HEK293 (cell line): ENCODE results near the gene MAN2A2.

Source experiments
- RBAK ChIP-seq: fragments of 450-650 bp; formaldehyde crosslinking; IDR thresholded peaks from 2 replicates; pipeline ENCODE4 v1.5.1; 2016; ENCODE audit warnings: missing biosample characterization, missing genetic modification characterization
- ZBTB17 ChIP-seq: fragments of 450-650 bp; formaldehyde crosslinking; IDR thresholded peaks from 2 replicates; pipeline ENCODE4 v1.5.1; 2016; ENCODE audit warnings: missing biosample characterization, missing genetic modification characterization
- ZBTB48 ChIP-seq: fragments of 450-650 bp; formaldehyde crosslinking; IDR thresholded peaks from 2 replicates; pipeline ENCODE4 v1.5.1; 2016; ENCODE audit warnings: missing biosample characterization, missing genetic modification characterization
- ZNF248 ChIP-seq: fragments of 450-650 bp; formaldehyde crosslinking; IDR thresholded peaks from 2 replicates; pipeline ENCODE4 v1.5.1; 2017; ENCODE audit warnings: missing biosample characterization, missing genetic modification characterization
- ZNF274 ChIP-seq, 2 experiments: fragments of 200-500 bp in 1 of 2; fragments of 450-650 bp in 1 of 2; sonication (Bioruptor generic) in 1 of 2; formaldehyde crosslinking in 1 of 2; IDR thresholded peaks; 2 replicates each; pipeline versions ENCODE4 v1.5.1 to v1.6.1; 2014 to 2016; ENCODE audit warnings: borderline replicate concordance in 1 of 2, inconsistent platforms in 1 of 2, low read length in 1 of 2, missing biosample characterization in 1 of 2, missing genetic modification characterization in 1 of 2
- ZNF747 ChIP-seq: fragments of 450-650 bp; formaldehyde crosslinking; IDR thresholded peaks from 2 replicates; pipeline ENCODE4 v1.5.1; 2016; ENCODE audit warnings: missing biosample characterization, missing genetic modification characterization
- ZNF791 ChIP-seq: fragments of 450-650 bp; formaldehyde crosslinking; IDR thresholded peaks from 2 replicates; pipeline ENCODE4 v1.5.1; 2016; ENCODE audit warnings: missing biosample characterization, missing genetic modification characterization
- TF ChIP-seq, protein P1 (sequence below): fragments of 450-650 bp; formaldehyde crosslinking; IDR thresholded peaks from 2 replicates; pipeline ENCODE4 v1.5.1; 2016; ENCODE audit warnings: missing biosample characterization, missing genetic modification characterization
- TF ChIP-seq, protein P2 (sequence below): sonication (generic); formaldehyde crosslinking; IDR thresholded peaks from 2 replicates; pipeline ENCODE4 v1.8.1; 2022; ENCODE audit warnings: mild to moderate bottlenecking, moderate library complexity, missing genetic modification reagents
- TF ChIP-seq, protein P3 (sequence below): fragments of 450-650 bp; IDR thresholded peaks from 2 replicates; pipeline ENCODE4 v1.5.1; 2018; ENCODE audit warnings: missing biosample characterization, missing genetic modification characterization
- TF ChIP-seq, protein P4 (sequence below): fragments of 450-650 bp; formaldehyde crosslinking; IDR thresholded peaks from 2 replicates; pipeline ENCODE4 v1.5.1; 2016; ENCODE audit warnings: missing biosample characterization, missing genetic modification characterization

DNA sequence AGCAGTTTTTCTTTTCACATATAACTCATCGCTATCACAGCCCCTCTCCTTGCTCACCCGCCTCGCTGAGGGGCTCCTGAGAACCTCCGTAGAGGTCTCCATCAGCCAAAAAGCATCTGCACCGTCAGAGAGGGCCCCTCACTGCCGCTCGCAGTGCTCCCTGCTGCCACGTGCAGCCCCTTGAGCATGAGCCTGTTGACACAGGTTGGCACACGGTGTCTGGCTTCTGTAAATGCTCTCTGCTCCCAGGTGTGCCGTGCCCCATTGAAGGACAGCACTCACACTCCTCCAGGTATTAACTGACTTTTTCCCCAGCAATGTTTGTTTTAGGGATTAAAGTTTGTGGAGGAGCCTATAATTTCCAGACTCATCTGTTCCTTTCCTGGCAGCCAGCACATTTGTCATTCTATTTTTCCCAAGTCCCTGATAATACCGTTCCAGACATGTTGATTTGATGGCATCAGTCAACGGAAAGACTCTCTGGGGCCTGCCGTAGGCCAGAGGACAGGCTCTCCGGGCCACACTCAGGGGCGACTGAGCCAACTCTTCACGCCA is 36.9 kb upstream of the MAN2A2 start:
- TF ChIP-seq, protein P1, sequence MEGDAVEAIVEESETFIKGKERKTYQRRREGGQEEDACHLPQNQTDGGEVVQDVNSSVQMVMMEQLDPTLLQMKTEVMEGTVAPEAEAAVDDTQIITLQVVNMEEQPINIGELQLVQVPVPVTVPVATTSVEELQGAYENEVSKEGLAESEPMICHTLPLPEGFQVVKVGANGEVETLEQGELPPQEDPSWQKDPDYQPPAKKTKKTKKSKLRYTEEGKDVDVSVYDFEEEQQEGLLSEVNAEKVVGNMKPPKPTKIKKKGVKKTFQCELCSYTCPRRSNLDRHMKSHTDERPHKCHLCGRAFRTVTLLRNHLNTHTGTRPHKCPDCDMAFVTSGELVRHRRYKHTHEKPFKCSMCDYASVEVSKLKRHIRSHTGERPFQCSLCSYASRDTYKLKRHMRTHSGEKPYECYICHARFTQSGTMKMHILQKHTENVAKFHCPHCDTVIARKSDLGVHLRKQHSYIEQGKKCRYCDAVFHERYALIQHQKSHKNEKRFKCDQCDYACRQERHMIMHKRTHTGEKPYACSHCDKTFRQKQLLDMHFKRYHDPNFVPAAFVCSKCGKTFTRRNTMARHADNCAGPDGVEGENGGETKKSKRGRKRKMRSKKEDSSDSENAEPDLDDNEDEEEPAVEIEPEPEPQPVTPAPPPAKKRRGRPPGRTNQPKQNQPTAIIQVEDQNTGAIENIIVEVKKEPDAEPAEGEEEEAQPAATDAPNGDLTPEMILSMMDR (tag by site-specific recombination): no peak
- TF ChIP-seq, protein P2, sequence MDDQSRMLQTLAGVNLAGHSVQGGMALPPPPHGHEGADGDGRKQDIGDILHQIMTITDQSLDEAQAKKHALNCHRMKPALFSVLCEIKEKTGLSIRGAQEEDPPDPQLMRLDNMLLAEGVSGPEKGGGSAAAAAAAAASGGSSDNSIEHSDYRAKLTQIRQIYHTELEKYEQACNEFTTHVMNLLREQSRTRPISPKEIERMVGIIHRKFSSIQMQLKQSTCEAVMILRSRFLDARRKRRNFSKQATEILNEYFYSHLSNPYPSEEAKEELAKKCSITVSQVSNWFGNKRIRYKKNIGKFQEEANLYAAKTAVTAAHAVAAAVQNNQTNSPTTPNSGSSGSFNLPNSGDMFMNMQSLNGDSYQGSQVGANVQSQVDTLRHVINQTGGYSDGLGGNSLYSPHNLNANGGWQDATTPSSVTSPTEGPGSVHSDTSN (CRISPR knock-in tag): no peak
- TF ChIP-seq ZBTB48 (tag by site-specific recombination): no peak
- no peak for TF ChIP-seq ZBTB17 (tag by site-specific recombination)
- TF ChIP-seq, protein P3, sequence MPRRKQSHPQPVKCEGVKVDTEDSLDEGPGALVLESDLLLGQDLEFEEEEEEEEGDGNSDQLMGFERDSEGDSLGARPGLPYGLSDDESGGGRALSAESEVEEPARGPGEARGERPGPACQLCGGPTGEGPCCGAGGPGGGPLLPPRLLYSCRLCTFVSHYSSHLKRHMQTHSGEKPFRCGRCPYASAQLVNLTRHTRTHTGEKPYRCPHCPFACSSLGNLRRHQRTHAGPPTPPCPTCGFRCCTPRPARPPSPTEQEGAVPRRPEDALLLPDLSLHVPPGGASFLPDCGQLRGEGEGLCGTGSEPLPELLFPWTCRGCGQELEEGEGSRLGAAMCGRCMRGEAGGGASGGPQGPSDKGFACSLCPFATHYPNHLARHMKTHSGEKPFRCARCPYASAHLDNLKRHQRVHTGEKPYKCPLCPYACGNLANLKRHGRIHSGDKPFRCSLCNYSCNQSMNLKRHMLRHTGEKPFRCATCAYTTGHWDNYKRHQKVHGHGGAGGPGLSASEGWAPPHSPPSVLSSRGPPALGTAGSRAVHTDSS (tag by site-specific recombination): no peak
- TF ChIP-seq ZNF274 (IDR thresholded peaks at IDR 0.05; ENCODE audit: low read length): no peak
- no peak for TF ChIP-seq ZNF274 (tag by site-specific recombination; IDR thresholded peaks at IDR 0.05; ENCODE audit: borderline replicate concordance)
- no peak for TF ChIP-seq RBAK (tag by site-specific recombination)
- TF ChIP-seq ZNF747 (tag by site-specific recombination): no peak
- TF ChIP-seq ZNF791 (tag by site-specific recombination): no peak
- TF ChIP-seq, protein P4, sequence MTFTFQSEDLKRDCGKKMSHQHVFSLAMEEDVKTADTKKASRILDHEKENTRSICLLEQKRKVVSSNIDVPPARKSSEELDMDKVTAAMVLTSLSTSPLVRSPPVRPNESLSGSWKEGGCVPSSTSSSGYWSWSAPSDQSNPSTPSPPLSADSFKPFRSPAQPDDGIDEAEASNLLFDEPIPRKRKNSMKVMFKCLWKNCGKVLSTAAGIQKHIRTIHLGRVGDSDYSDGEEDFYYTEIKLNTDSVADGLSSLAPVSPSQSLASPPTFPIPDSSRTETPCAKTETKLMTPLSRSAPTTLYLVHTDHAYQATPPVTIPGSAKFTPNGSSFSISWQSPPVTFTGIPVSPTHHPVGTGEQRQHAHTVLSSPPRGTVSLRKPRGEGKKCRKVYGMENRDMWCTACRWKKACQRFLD: no peak
- no peak for TF ChIP-seq ZNF248 (tag by site-specific recombination)
